ENCODE data around the gene CXCL12. TPM values are rescaled to one million over a fixed set of nuclear protein-coding genes. Genes with fewer than 3 reads are reported as not detected.

The CXCL12 gene
- total and polyA plus RNA-seq, 2 of the 13 experiments (the other 11 are each of a cell fraction or from before 2014, with no cell fraction given): not detected

DNA sequence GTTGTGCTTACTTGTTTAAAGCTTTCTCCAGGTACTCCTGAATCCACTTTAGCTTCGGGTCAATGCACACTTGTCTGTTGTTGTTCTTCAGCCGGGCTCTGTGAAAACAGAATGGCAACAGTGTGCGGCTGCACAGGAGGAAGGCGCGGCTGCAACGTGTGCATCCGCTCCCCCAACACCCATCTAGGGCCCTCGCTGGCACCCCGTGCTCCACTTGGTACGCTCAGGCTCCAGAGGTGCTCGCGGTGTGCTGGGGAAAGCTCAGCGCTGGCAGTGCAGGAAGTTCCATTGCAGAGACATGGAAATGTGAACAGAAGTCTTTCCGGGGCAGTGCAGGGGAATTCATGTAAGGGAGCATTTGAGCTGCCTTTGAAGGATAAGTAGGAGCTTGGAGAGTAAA, 6.3 kb downstream of the CXCL12 start (continued):
- no peak for TF ChIP-seq ZNF770 (CRISPR knock-in tag; IDR thresholded peaks at IDR 0.05)
- TF ChIP-seq, protein P1, sequence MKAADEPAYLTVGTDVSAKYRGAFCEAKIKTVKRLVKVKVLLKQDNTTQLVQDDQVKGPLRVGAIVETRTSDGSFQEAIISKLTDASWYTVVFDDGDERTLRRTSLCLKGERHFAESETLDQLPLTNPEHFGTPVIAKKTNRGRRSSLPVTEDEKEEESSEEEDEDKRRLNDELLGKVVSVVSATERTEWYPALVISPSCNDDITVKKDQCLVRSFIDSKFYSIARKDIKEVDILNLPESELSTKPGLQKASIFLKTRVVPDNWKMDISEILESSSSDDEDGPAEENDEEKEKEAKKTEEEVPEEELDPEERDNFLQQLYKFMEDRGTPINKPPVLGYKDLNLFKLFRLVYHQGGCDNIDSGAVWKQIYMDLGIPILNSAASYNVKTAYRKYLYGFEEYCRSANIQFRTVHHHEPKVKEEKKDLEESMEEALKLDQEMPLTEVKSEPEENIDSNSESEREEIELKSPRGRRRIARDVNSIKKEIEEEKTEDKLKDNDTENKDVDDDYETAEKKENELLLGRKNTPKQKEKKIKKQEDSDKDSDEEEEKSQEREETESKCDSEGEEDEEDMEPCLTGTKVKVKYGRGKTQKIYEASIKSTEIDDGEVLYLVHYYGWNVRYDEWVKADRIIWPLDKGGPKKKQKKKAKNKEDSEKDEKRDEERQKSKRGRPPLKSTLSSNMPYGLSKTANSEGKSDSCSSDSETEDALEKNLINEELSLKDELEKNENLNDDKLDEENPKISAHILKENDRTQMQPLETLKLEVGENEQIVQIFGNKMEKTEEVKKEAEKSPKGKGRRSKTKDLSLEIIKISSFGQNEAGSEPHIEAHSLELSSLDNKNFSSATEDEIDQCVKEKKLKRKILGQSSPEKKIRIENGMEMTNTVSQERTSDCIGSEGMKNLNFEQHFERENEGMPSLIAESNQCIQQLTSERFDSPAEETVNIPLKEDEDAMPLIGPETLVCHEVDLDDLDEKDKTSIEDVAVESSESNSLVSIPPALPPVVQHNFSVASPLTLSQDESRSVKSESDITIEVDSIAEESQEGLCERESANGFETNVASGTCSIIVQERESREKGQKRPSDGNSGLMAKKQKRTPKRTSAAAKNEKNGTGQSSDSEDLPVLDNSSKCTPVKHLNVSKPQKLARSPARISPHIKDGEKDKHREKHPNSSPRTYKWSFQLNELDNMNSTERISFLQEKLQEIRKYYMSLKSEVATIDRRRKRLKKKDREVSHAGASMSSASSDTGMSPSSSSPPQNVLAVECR (CRISPR knock-in tag; IDR thresholded peaks at IDR 0.05; ENCODE audit: borderline replicate concordance): no peak
- TF ChIP-seq, protein P2, sequence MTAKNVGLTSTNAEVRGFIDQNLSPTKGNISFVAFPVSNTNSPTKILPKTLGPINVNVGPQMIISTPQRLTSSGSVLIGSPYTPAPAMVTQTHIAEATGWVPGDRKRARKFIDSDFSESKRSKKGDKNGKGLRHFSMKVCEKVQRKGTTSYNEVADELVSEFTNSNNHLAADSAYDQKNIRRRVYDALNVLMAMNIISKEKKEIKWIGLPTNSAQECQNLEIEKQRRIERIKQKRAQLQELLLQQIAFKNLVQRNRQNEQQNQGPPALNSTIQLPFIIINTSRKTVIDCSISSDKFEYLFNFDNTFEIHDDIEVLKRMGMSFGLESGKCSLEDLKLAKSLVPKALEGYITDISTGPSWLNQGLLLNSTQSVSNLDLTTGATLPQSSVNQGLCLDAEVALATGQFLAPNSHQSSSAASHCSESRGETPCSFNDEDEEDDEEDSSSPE (CRISPR knock-in tag; IDR thresholded peaks at IDR 0.05): no peak
- no peak for TF ChIP-seq THAP8 (CRISPR knock-in tag; IDR thresholded peaks at IDR 0.05; ENCODE audit: borderline replicate concordance)

Data from HepG2 (cell line).